Measurements from ENCODE around the gene RCAN1. TPM values are rescaled to one million over a fixed set of nuclear protein-coding genes. Genes with fewer than 3 reads are reported as not detected.

Gene RCAN1
- total RNA-seq, 2 experiments from 2014 or later, result 6.8 to 8.9 TPM

DNA sequence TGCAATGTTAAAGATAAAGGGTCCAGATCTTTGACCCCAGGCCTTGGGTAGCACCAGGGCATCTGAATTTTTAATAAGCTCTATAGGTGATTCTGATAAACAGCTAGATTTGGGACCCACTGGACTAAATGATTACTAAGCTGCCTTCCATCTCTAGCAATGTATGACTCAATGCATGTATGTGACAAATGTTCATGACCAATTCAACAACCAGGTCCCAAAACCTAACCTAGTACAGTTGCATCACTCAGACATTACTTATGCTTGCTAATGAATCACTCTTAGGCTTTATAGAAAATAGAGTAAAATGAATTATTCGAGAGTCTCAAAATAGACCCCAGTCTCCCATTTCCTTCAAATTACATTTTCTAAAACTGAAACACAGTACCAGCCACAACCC lies 35.5 kb downstream of the RCAN1 start:
- Histone ChIP-seq H3K4me2 (ENCODE audit: low read length) (no peak overlapping the region), H3K4me1 (ENCODE audit: insufficient read depth, low read length, poor library complexity, severe bottlenecking) (no peaks in the 10 kb centered on the region), H3K36me3 (ENCODE audit: insufficient read depth, low read length) (no peaks in the 10 kb centered on the region), H3K4me3 (ENCODE audit: low read depth, low read length, poor library complexity, severe bottlenecking) (no peak overlapping the region), H2AFZ (ENCODE audit: low read length) (no peak overlapping the region), H3K9me2 (ENCODE audit: insufficient read depth, low read length) (no peaks in the 10 kb centered on the region), H3K9me3 (ENCODE audit: low read length) (no peaks in the 10 kb centered on the region), H3K27ac (ENCODE audit: low read depth, low read length, poor library complexity, severe bottlenecking) (no peak overlapping the region), H3K79me2 (ENCODE audit: insufficient read depth, low read depth, low read length) (no peaks in the 10 kb centered on the region), H4K20me1 (ENCODE audit: insufficient read depth, low read length) (no peaks in the 10 kb centered on the region; the same call in 1 of the 2 replicates)
- intact Hi-C loops (cut with micrococcal nuclease; ENCODE audit: unreplicated experiment), result no loop called here
- TF ChIP-seq EZH2phosphoT487 (IDR thresholded peaks at IDR 0.05; ENCODE audit: borderline replicate concordance, low read depth, low read length), result no peak
- TF ChIP-seq, protein P1, sequence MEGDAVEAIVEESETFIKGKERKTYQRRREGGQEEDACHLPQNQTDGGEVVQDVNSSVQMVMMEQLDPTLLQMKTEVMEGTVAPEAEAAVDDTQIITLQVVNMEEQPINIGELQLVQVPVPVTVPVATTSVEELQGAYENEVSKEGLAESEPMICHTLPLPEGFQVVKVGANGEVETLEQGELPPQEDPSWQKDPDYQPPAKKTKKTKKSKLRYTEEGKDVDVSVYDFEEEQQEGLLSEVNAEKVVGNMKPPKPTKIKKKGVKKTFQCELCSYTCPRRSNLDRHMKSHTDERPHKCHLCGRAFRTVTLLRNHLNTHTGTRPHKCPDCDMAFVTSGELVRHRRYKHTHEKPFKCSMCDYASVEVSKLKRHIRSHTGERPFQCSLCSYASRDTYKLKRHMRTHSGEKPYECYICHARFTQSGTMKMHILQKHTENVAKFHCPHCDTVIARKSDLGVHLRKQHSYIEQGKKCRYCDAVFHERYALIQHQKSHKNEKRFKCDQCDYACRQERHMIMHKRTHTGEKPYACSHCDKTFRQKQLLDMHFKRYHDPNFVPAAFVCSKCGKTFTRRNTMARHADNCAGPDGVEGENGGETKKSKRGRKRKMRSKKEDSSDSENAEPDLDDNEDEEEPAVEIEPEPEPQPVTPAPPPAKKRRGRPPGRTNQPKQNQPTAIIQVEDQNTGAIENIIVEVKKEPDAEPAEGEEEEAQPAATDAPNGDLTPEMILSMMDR (conservative IDR thresholded peaks at IDR 0.05; ENCODE audit: low read length), result no peak
- CTCF ChIA-PET (ENCODE audit: unreplicated experiment), result no interaction called here
- BruUV-seq (replicated peaks), result no TSS peak
- POLR2A ChIA-PET, result no interaction called here
- no peak for DNase-seq (ENCODE audit: low spot score)

DNA sequence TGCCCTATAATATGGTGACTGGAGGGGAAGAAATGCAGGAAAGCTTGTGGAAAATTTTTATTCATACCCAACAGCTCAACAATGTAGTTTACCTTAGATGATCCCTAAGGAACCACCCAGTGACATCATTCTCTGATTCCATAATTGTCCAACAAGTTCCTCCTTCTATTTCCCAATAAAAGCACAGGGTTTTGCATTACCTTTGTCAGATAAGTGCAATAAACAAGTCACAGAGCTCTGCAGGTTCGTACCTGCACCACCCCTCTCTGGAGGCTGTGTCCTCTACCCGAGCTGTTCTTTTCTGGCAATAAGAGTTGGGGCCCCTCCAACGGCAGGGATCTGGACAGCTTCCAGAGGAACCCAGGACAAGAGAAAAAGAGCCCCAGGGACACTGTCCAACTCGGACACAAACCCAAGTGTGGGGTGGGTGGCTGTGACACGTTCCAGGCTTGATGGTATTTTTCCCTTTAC lies 38.8 kb downstream of the RCAN1 start:
- H3K36me3 ChIP-seq (ENCODE audit: insufficient read depth, low read length), result no peaks in the 10 kb centered on the region
- H3K9me3 ChIP-seq (ENCODE audit: low read length), result no peaks in the 10 kb centered on the region
- POLR2A ChIA-PET, result interaction anchor here (0.9 kb wide), 1 partner anchor 32 kb away, joined by 3 read pairs; no protein-coding TSS in a partner anchor
- no peak overlapping the region for H2AFZ ChIP-seq (ENCODE audit: low read length)
- no peak overlapping the region for H3K27ac ChIP-seq (ENCODE audit: low read depth, low read length, poor library complexity, severe bottlenecking)
- no peaks in the 10 kb centered on the region for H3K4me1 ChIP-seq (ENCODE audit: insufficient read depth, low read length, poor library complexity, severe bottlenecking)
- intact Hi-C loops (cut with micrococcal nuclease; ENCODE audit: unreplicated experiment), result no loop called here
- H3K4me3 ChIP-seq (ENCODE audit: low read depth, low read length, poor library complexity, severe bottlenecking), result no peak overlapping the region
- CTCF ChIA-PET (ENCODE audit: unreplicated experiment), result no interaction called here
- BruUV-seq (replicated peaks), result no TSS peak
- no peaks in the 10 kb centered on the region for H4K20me1 ChIP-seq (ENCODE audit: insufficient read depth, low read length)
- no peak overlapping the region for H3K4me2 ChIP-seq (ENCODE audit: low read length)
- TF ChIP-seq EZH2phosphoT487 (IDR thresholded peaks at IDR 0.05; ENCODE audit: borderline replicate concordance, low read depth, low read length), result no peak
- TF ChIP-seq, protein P1 (conservative IDR thresholded peaks at IDR 0.05; ENCODE audit: low read length), result no peak
- DNase-seq (ENCODE audit: low spot score), result no peak
- no peaks in the 10 kb centered on the region for H3K9me2 ChIP-seq (ENCODE audit: insufficient read depth, low read length)
- H3K79me2 ChIP-seq (ENCODE audit: insufficient read depth, low read depth, low read length), result no peaks in the 10 kb centered on the region

DNA sequence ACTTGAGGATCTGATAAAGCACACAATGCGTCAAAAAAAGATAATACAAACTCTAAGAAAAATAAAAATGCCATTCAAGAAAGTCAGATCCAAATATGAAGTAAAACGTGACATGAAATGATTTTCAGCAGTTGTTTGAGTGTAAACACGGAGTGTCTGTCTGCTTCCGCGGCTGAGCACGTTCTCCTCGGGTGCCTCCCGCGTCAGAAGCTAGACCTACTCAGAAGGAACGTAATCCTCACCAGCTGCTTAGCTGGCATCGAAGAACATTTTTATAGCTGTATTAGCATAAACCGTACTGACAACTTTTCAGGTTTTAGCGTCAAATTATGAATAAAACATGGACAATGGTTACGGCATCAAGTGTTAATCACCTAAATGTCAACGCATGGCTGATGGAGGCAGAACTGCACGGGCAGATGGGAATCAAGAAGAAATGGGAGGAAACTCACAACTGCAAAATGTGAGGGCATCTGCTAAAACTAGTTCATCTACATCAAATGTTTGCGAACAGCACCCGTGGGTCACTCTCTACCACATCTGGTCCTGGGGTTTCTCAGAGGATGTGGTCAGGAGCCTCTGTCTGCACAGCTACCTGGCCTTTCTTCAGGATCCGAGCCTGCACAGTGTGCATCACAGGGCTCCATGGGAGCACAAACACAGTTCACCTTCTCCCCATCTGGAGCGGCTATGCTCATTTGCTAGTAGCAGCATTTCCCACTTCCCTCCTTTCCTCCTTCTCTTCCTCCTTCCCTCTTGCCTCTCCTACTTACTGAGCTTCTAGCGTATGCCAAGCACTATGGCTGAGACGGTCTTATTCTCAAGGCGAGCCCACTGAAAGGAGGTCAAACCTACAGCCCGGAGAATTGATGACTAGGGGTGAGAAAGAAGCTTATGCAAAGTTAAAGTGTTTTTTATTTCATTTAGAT lies 40.0 kb downstream of the RCAN1 start:
- CTCF ChIA-PET (ENCODE audit: unreplicated experiment), result no interaction called here
- Histone ChIP-seq H3K79me2 (ENCODE audit: insufficient read depth, low read depth, low read length) (no peaks in the 10 kb centered on the region), H3K27ac (ENCODE audit: low read depth, low read length, poor library complexity, severe bottlenecking) (no peak overlapping the region), H3K4me3 (ENCODE audit: low read depth, low read length, poor library complexity, severe bottlenecking) (no peak overlapping the region), H4K20me1 (ENCODE audit: insufficient read depth, low read length) (no peaks in the 10 kb centered on the region), H3K36me3 (ENCODE audit: insufficient read depth, low read length) (no peaks in the 10 kb centered on the region), H3K4me2 (ENCODE audit: low read length) (no peak overlapping the region), H3K4me1 (ENCODE audit: insufficient read depth, low read length, poor library complexity, severe bottlenecking) (no peaks in the 10 kb centered on the region), H2AFZ (ENCODE audit: low read length) (no peak overlapping the region), H3K9me2 (ENCODE audit: insufficient read depth, low read length) (no peaks in the 10 kb centered on the region), H3K9me3 (ENCODE audit: low read length) (no peaks in the 10 kb centered on the region)
- no TSS peak for BruUV-seq (replicated peaks)
- intact Hi-C loops (cut with micrococcal nuclease; ENCODE audit: unreplicated experiment), result no loop called here
- DNase-seq (ENCODE audit: low spot score), result no peak
- POLR2A ChIA-PET, result interaction anchor here (0.7 to 0.9 kb wide), 3 partner anchors 14 to 291 kb away, joined by 3 read pairs; no protein-coding TSS in a partner anchor
- no peak for TF ChIP-seq EZH2phosphoT487 (IDR thresholded peaks at IDR 0.05; ENCODE audit: borderline replicate concordance, low read depth, low read length)

Measured in OCI-LY7 (cell line).